ENCODE measurements around the gene BCAT1.

BCAT1 gene

GRCh38 chr12:24795699-24796347 is 153.1 kb downstream of the BCAT1 start:
- no peak for DNase-seq (ENCODE audit: low read depth in 1 of 2, low spot score in 1 of 2)
- no peak for TF ChIP-seq JUND (IDR thresholded peaks at IDR 0.05; ENCODE audit: low read depth)
- in situ Hi-C loops (cut with HindIII; ENCODE audit: low pct_unique_long_range_greater_than_20kb, low sequenced_read_pairs) = no loop called here

- no peak for TF ChIP-seq JUND (IDR thresholded peaks at IDR 0.05; ENCODE audit: low read depth)
- in situ Hi-C loops (cut with HindIII; ENCODE audit: low pct_unique_long_range_greater_than_20kb, low sequenced_read_pairs) = no loop called here
- DNase-seq (ENCODE audit: low read depth in 1 of 2, low spot score in 1 of 2) = no peak
Measured at GRCh38 chr12:24791622-24792021, 157.3 kb downstream of the BCAT1 start.

- in situ Hi-C loops (cut with HindIII; ENCODE audit: low pct_unique_long_range_greater_than_20kb, low sequenced_read_pairs) = no loop called here
- TF ChIP-seq JUND (IDR thresholded peaks at IDR 0.05; ENCODE audit: low read depth) = no peak
- no peak for DNase-seq (ENCODE audit: low read depth in 1 of 2, low spot score in 1 of 2)
Measured at GRCh38 chr12:24788886-24789285, 160.0 kb downstream of the BCAT1 start.

- peak in 1 of 2 experiments; percentile 17 for DNase-seq (ENCODE audit: low read depth in 1 of 2, low spot score in 1 of 2)
- no peak for TF ChIP-seq JUND (IDR thresholded peaks at IDR 0.05; ENCODE audit: low read depth)
- in situ Hi-C loops (cut with HindIII; ENCODE audit: low pct_unique_long_range_greater_than_20kb, low sequenced_read_pairs) = no loop called here
Measured at GRCh38 chr12:24780697-24781368, 168.1 kb downstream of the BCAT1 start.

GRCh38 chr12:24778486-24779304 is 170.2 kb downstream of the BCAT1 start:
- peak in 1 of 2 experiments; percentile 54 for DNase-seq (ENCODE audit: low read depth in 1 of 2, low spot score in 1 of 2)
- TF ChIP-seq JUND (IDR thresholded peaks at IDR 0.05; ENCODE audit: low read depth) = no peak
- in situ Hi-C loops (cut with HindIII; ENCODE audit: low pct_unique_long_range_greater_than_20kb, low sequenced_read_pairs) = no loop called here

GRCh38 chr12:24777359-24777758 is 171.5 kb downstream of the BCAT1 start:
- no peak for TF ChIP-seq JUND (IDR thresholded peaks at IDR 0.05; ENCODE audit: low read depth)
- DNase-seq (ENCODE audit: low read depth in 1 of 2, low spot score in 1 of 2) = no peak
- in situ Hi-C loops (cut with HindIII; ENCODE audit: low pct_unique_long_range_greater_than_20kb, low sequenced_read_pairs) = no loop called here

GRCh38 chr12:24776861-24777260 is 172.0 kb downstream of the BCAT1 start:
- TF ChIP-seq JUND (IDR thresholded peaks at IDR 0.05; ENCODE audit: low read depth) = no peak
- in situ Hi-C loops (cut with HindIII; ENCODE audit: low pct_unique_long_range_greater_than_20kb, low sequenced_read_pairs) = no loop called here
- no peak for DNase-seq (ENCODE audit: low read depth in 1 of 2, low spot score in 1 of 2)

- no peak for DNase-seq (ENCODE audit: low read depth in 1 of 2, low spot score in 1 of 2)
- no peak for TF ChIP-seq JUND (IDR thresholded peaks at IDR 0.05; ENCODE audit: low read depth)
- in situ Hi-C loops (cut with HindIII; ENCODE audit: low pct_unique_long_range_greater_than_20kb, low sequenced_read_pairs) = no loop called here
Measured at GRCh38 chr12:24775073-24775472, 173.8 kb downstream of the BCAT1 start.

GRCh38 chr12:24773996-24774395 is 174.9 kb downstream of the BCAT1 start:
- in situ Hi-C loops (cut with HindIII; ENCODE audit: low pct_unique_long_range_greater_than_20kb, low sequenced_read_pairs) = no loop called here
- no peak for TF ChIP-seq JUND (IDR thresholded peaks at IDR 0.05; ENCODE audit: low read depth)
- no peak for DNase-seq (ENCODE audit: low read depth in 1 of 2, low spot score in 1 of 2)

GRCh38 chr12:24772813-24773212 is 176.1 kb downstream of the BCAT1 start:
- DNase-seq (ENCODE audit: low read depth in 1 of 2, low spot score in 1 of 2) = no peak
- in situ Hi-C loops (cut with HindIII; ENCODE audit: low pct_unique_long_range_greater_than_20kb, low sequenced_read_pairs) = no loop called here
- no peak for TF ChIP-seq JUND (IDR thresholded peaks at IDR 0.05; ENCODE audit: low read depth)

GRCh38 chr12:24770821-24771220 is 178.1 kb downstream of the BCAT1 start:
- no peak for TF ChIP-seq JUND (IDR thresholded peaks at IDR 0.05; ENCODE audit: low read depth)
- DNase-seq (ENCODE audit: low read depth in 1 of 2, low spot score in 1 of 2) = no peak
- in situ Hi-C loops (cut with HindIII; ENCODE audit: low pct_unique_long_range_greater_than_20kb, low sequenced_read_pairs) = no loop called here

GRCh38 chr12:24770334-24770733 is 178.6 kb downstream of the BCAT1 start:
- TF ChIP-seq JUND (IDR thresholded peaks at IDR 0.05; ENCODE audit: low read depth) = no peak
- in situ Hi-C loops (cut with HindIII; ENCODE audit: low pct_unique_long_range_greater_than_20kb, low sequenced_read_pairs) = no loop called here
- no peak for DNase-seq (ENCODE audit: low read depth in 1 of 2, low spot score in 1 of 2)

- in situ Hi-C loops (cut with HindIII; ENCODE audit: low pct_unique_long_range_greater_than_20kb, low sequenced_read_pairs) = no loop called here
- no peak for TF ChIP-seq JUND (IDR thresholded peaks at IDR 0.05; ENCODE audit: low read depth)
- no peak for DNase-seq (ENCODE audit: low read depth in 1 of 2, low spot score in 1 of 2)
Measured at GRCh38 chr12:24769682-24770081, 179.2 kb downstream of the BCAT1 start.

All from T47D (cell line).